H9 (cell line): ENCODE measurements around the gene MACC1. TPM values are rescaled to one million over a fixed set of nuclear protein-coding genes. Genes with fewer than 3 reads are reported as not detected.

Experiments used
- DNase-seq: peaks from one replicate; pipeline ENCODE4 v3.0.0-alpha.2; 2017
- H2AFZ ChIP-seq: one replicate; pipeline ENCODE4 v1.6.1; 2013; ENCODE audit warnings: mild to moderate bottlenecking, low read length, control low read depth, moderate library complexity
- H2AK5ac ChIP-seq: 2 replicates; pipeline ENCODE4 v1.6.1; 2013; ENCODE audit warnings: low read length, control low read depth, mixed read lengths; ENCODE audit not compliant: insufficient read length
- H2BK120ac ChIP-seq: one replicate; pipeline ENCODE4 v1.6.1; 2013; ENCODE audit warnings: low read depth, mild to moderate bottlenecking, low read length, control low read depth, inconsistent platforms; ENCODE audit not compliant: poor library complexity, severe bottlenecking
- H2BK12ac ChIP-seq: 2 replicates; pipeline ENCODE4 v1.6.1; 2013; ENCODE audit warnings: low read length, control low read depth, mixed read lengths, low read depth; ENCODE audit not compliant: insufficient read length
- H2BK15ac ChIP-seq: 2 replicates; pipeline ENCODE4 v1.6.1; 2013; ENCODE audit warnings: low read depth, low read length, control low read depth
- H2BK20ac ChIP-seq: one replicate; pipeline ENCODE4 v1.6.1; 2013; ENCODE audit warnings: low read depth, mild to moderate bottlenecking, low read length, control low read depth, inconsistent platforms; ENCODE audit not compliant: poor library complexity, severe bottlenecking
- H2BK5ac ChIP-seq: 2 replicates; pipeline ENCODE4 v1.6.1; 2013; ENCODE audit warnings: low read length, control low read depth, mixed read lengths; ENCODE audit not compliant: insufficient read length
- H3K14ac ChIP-seq: 2 replicates; pipeline ENCODE4 v1.6.1; 2013; ENCODE audit warnings: low read length, control low read depth; ENCODE audit not compliant: insufficient read depth
- H3K18ac ChIP-seq: 2 replicates; pipeline ENCODE4 v1.6.1; 2013; ENCODE audit warnings: low read depth, mild to moderate bottlenecking, mixed read lengths, low read length, control low read depth; ENCODE audit not compliant: insufficient read length
- H3K23ac ChIP-seq: 2 replicates; pipeline ENCODE4 v1.6.1; 2013; ENCODE audit warnings: low read length, control low read depth, mixed read lengths, low read depth; ENCODE audit not compliant: insufficient read length
- H3K23me2 ChIP-seq: 2 replicates; pipeline ENCODE4 v1.6.1; 2013; ENCODE audit warnings: low read depth, mild to moderate bottlenecking, mixed read lengths, low read length, control low read depth; ENCODE audit not compliant: insufficient read length, poor library complexity, severe bottlenecking
- H3K27ac ChIP-seq: 2 replicates; pipeline ENCODE4 v1.5.1; 2013; ENCODE audit warnings: low read length, control low read depth, mixed read lengths, low read depth; ENCODE audit not compliant: insufficient read length
- H3K27me3 ChIP-seq: 2 replicates; pipeline ENCODE4 v1.6.1; 2013; ENCODE audit warnings: low read length, control low read depth, inconsistent platforms; ENCODE audit not compliant: insufficient read depth
- H3K4ac ChIP-seq: 2 replicates; pipeline ENCODE4 v1.6.1; 2013; ENCODE audit warnings: low read depth, mild to moderate bottlenecking, control low read depth, inconsistent platforms, low read length, moderate library complexity
- H3K4me1 ChIP-seq: 2 replicates; pipeline ENCODE4 v1.6.1; 2013; ENCODE audit warnings: low read length, control low read depth, inconsistent platforms; ENCODE audit not compliant: insufficient read depth
- H3K4me2 ChIP-seq: 2 replicates; pipeline ENCODE4 v1.6.1; 2013; ENCODE audit warnings: low read length, control low read depth, mixed read lengths; ENCODE audit not compliant: insufficient read length, insufficient read depth
- H3K56ac ChIP-seq: 2 replicates; pipeline ENCODE4 v1.6.1; 2013; ENCODE audit warnings: low read depth, mild to moderate bottlenecking, mixed read lengths, low read length, control low read depth; ENCODE audit not compliant: insufficient read length
- H3K79me1 ChIP-seq: 2 replicates; pipeline ENCODE4 v1.6.1; 2013; ENCODE audit warnings: low read depth, mild to moderate bottlenecking, moderate library complexity, low read length, control low read depth, inconsistent platforms; ENCODE audit not compliant: insufficient read depth, poor library complexity, severe bottlenecking
- H3K79me2 ChIP-seq: 2 replicates; pipeline ENCODE4 v1.6.1; 2013; ENCODE audit warnings: low read length, control low read depth, inconsistent platforms; ENCODE audit not compliant: insufficient read depth
- H3K9ac ChIP-seq: 2 replicates; pipeline ENCODE4 v1.6.1; 2013; ENCODE audit warnings: low read length, control low read depth, mixed read lengths; ENCODE audit not compliant: insufficient read length; ENCODE audit errors: extremely low read depth
- H3K9me3 ChIP-seq: one replicate; pipeline ENCODE4 v1.6.1; 2013; ENCODE audit warnings: low read depth, low read length, inconsistent platforms; ENCODE audit not compliant: control insufficient read depth
- H3T11ph ChIP-seq: one replicate; pipeline ENCODE4 v1.6.1; 2013; ENCODE audit warnings: mild to moderate bottlenecking, low read length, control low read depth, inconsistent platforms
- H4K20me1 ChIP-seq: one replicate; pipeline ENCODE4 v1.6.1; 2013; ENCODE audit not compliant: control insufficient read depth, insufficient read length, insufficient read depth
- H4K5ac ChIP-seq: 2 replicates; pipeline ENCODE4 v1.6.1; 2013; ENCODE audit warnings: low read depth, mild to moderate bottlenecking, mixed read lengths, low read length, control low read depth; ENCODE audit not compliant: insufficient read length
- H4K8ac ChIP-seq: replicated peaks from 2 replicates; pipeline ENCODE4 v1.6.1; 2013; ENCODE audit warnings: low read length, control low read depth, mixed read lengths, low read depth; ENCODE audit not compliant: insufficient read length
- H4K91ac ChIP-seq: 2 replicates; pipeline ENCODE4 v1.6.1; 2013; ENCODE audit warnings: low read depth, mild to moderate bottlenecking, moderate library complexity, mixed read lengths, low read length, control low read depth; ENCODE audit not compliant: insufficient read length
- H3K27ac Mint-ChIP-seq, 3 experiments: 2 replicates in 2 of 3; 3 replicates in 1 of 3; pipeline ENCODE4 v1.8.0; 2020 to 2021; ENCODE audit warnings: mixed read lengths in 3 of 3, mild to moderate bottlenecking in 1 of 3, moderate library complexity in 1 of 3
- H3K27me3 Mint-ChIP-seq: 2 replicates; pipeline ENCODE4 v1.8.0; 2021; ENCODE audit warnings: low read depth, mild to moderate bottlenecking, moderate library complexity, mixed read lengths
- H3K36me3 Mint-ChIP-seq, 3 experiments: 2 replicates in 2 of 3; 3 replicates in 1 of 3; pipeline ENCODE4 v1.8.0; 2020 to 2021; ENCODE audit warnings: low read depth in 3 of 3, mixed read lengths in 3 of 3; ENCODE audit not compliant: insufficient read depth in 1 of 3
- H3K4me1 Mint-ChIP-seq, 2 experiments: 2 replicates each; pipeline ENCODE4 v1.8.0; 2020; ENCODE audit warnings: mixed read lengths in 2 of 2
- H3K4me3 Mint-ChIP-seq, 2 experiments: 2 replicates in 1 of 2; 3 replicates in 1 of 2; pipeline ENCODE4 v1.8.0; 2020 to 2021; ENCODE audit warnings: mild to moderate bottlenecking in 2 of 2, mixed read lengths in 2 of 2, moderate library complexity in 1 of 2
- H3K9me3 Mint-ChIP-seq, 2 experiments: 2 replicates in 1 of 2; 3 replicates in 1 of 2; pipeline ENCODE4 v1.8.0; 2020; ENCODE audit warnings: mild to moderate bottlenecking in 2 of 2, mixed read lengths in 2 of 2, moderate library complexity in 1 of 2
- WGBS: extraction: QIAGEN DNeasy Blood & Tissue Kit; methylation state at CpG from one replicate; pipeline ENCODE4 v1.1.7; 2013; ENCODE audit warnings: missing lambda C conversion rate, low lambda C conversion rate, mixed read lengths; ENCODE audit not compliant: insufficient read length; ENCODE audit errors: extremely low coverage; 5-methylcytosine and 5-hydroxymethylcytosine counted together
- total RNA-seq: library from RNA; stranded (reverse); gene quantifications from 2 replicates; pipeline ENCODE4 v1.2.1, GENCODE V29; 2021
- TF ChIP-seq, protein P1 (sequence below): fragments of 200-600 bp; sonication (generic); conservative IDR thresholded peaks from 3 replicates; pipeline ENCODE4 v1.8.0; 2021; ENCODE audit warnings: antibody characterized with exemption, mild to moderate bottlenecking

Gene MACC1
- total RNA-seq, 1 experiment from 2014 or later, result 11.0 TPM

DNA sequence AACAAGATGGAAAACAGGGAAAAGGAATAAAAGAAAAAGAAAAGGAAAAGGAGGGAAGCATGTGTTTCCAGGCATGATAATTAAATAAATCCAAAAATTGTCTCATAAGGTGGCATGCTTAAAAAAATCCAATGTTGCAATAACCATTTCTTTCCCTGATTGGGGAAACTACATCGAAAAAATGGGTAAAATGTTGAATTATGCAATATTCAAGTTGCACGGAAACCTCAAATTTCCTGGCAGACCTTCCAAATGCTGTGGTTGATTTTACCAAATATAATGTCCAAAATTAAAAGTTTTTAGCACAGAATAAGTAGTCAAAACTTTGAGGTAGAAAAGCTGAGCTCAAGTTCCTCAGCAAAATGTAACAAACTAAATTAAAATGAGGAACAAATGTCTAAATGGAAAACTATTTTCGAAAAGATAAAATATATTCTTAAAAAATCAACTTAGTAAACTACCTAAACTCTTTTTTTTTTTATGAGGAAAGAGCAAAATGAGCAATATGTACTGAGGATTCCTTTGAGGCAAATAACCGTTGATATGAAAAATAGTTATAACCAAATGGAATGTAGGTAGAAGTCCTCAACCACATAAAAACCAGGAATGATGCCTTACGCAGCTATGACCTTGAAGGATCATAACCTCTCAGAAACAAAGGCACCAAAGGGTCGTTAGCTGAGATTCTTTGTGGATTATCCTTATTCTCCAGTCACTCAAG is 52.6 kb downstream of the MACC1 start:
- DNase-seq, result no peak
- Mint-ChIP-seq H3K9me3 (no peaks in the 10 kb centered on the region), H3K4me1 (peaks cover 10% of the 10 kb centered on the region in 2 experiments), H3K27ac (no peak overlapping the region; a peak in 1 of 7 replicates), H3K36me3 (peaks cover 2 to 6% (median 5%) of the 10 kb centered on the region in 3 experiments; a peak in 5 of 7 replicates), H3K27me3 (no peaks in the 10 kb centered on the region), H3K4me3 (no peak overlapping the region)
- no peak overlapping the region for H3K56ac ChIP-seq
- H3K27me3 ChIP-seq, result no peaks in the 10 kb centered on the region
- H2AFZ ChIP-seq, result no peak overlapping the region
- no peak overlapping the region for H3K27ac ChIP-seq
- H2BK20ac ChIP-seq, result no peak overlapping the region
- no peak overlapping the region for H4K5ac ChIP-seq
- H4K8ac ChIP-seq, result no peak overlapping the region
- H3K9ac ChIP-seq, result no peak overlapping the region
- no peaks in the 10 kb centered on the region for H3K79me1 ChIP-seq
- H4K20me1 ChIP-seq, result no peaks in the 10 kb centered on the region
- no peak overlapping the region for H3K4ac ChIP-seq
- H3T11ph ChIP-seq, result no peak overlapping the region
- no peak overlapping the region for H3K23ac ChIP-seq
- no peaks in the 10 kb centered on the region for H3K79me2 ChIP-seq
- TF ChIP-seq, protein P1, sequence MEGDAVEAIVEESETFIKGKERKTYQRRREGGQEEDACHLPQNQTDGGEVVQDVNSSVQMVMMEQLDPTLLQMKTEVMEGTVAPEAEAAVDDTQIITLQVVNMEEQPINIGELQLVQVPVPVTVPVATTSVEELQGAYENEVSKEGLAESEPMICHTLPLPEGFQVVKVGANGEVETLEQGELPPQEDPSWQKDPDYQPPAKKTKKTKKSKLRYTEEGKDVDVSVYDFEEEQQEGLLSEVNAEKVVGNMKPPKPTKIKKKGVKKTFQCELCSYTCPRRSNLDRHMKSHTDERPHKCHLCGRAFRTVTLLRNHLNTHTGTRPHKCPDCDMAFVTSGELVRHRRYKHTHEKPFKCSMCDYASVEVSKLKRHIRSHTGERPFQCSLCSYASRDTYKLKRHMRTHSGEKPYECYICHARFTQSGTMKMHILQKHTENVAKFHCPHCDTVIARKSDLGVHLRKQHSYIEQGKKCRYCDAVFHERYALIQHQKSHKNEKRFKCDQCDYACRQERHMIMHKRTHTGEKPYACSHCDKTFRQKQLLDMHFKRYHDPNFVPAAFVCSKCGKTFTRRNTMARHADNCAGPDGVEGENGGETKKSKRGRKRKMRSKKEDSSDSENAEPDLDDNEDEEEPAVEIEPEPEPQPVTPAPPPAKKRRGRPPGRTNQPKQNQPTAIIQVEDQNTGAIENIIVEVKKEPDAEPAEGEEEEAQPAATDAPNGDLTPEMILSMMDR, result no peak
- no peak overlapping the region for H2AK5ac ChIP-seq
- no peak overlapping the region for H3K4me2 ChIP-seq
- H2BK5ac ChIP-seq, result no peak overlapping the region
- no peak overlapping the region for H3K14ac ChIP-seq
- H3K9me3 ChIP-seq, result no peaks in the 10 kb centered on the region
- peak overlapping the region; percentile 51 for H2BK12ac ChIP-seq
- H3K18ac ChIP-seq, result no peak overlapping the region
- no peak overlapping the region for H4K91ac ChIP-seq
- no CpG with 5 or more reads among the region's 6 CpGs for WGBS
- no peak overlapping the region for H2BK120ac ChIP-seq
- H2BK15ac ChIP-seq, result no peak overlapping the region
- H3K4me1 ChIP-seq, result peaks cover 3% of the 10 kb centered on the region; the same call in 1 of the 2 replicates
- no peaks in the 10 kb centered on the region for H3K23me2 ChIP-seq
